ENCODE measurements around the gene TBC1D17. TPM values are rescaled to one million over a fixed set of nuclear protein-coding genes. Genes with fewer than 3 reads are reported as not detected.

The TBC1D17 gene
- total and polyA plus RNA-seq, 11 donors: 30.1 to 54.8 (median 38.1) TPM

GRCh38 chr19:49908480-49909420 lies 31.2 kb downstream of the TBC1D17 start:
- Histone ChIP-seq H3K27ac (no peak overlapping the region), H3K4me1 (peaks cover 0 to 52% (median 4%) of the 10 kb centered on the region in 12 donors), H3K36me3 (peaks cover 0 to 59% (median 39%) of the 10 kb centered on the region in 9 donors), H3K27me3 (no peaks in the 10 kb centered on the region), H3K9me3 (no peaks in the 10 kb centered on the region), H3K4me3 (no peak overlapping the region)
- peak in 1 of 5 donors; percentile 51 for DNase-seq
- no peak for ATAC-seq
- 96 to 98% (median 97%) methylated on average over 35 to 37 of the region's 37 CpGs for WGBS, 4 donors
- TF ChIP-seq, protein P1, sequence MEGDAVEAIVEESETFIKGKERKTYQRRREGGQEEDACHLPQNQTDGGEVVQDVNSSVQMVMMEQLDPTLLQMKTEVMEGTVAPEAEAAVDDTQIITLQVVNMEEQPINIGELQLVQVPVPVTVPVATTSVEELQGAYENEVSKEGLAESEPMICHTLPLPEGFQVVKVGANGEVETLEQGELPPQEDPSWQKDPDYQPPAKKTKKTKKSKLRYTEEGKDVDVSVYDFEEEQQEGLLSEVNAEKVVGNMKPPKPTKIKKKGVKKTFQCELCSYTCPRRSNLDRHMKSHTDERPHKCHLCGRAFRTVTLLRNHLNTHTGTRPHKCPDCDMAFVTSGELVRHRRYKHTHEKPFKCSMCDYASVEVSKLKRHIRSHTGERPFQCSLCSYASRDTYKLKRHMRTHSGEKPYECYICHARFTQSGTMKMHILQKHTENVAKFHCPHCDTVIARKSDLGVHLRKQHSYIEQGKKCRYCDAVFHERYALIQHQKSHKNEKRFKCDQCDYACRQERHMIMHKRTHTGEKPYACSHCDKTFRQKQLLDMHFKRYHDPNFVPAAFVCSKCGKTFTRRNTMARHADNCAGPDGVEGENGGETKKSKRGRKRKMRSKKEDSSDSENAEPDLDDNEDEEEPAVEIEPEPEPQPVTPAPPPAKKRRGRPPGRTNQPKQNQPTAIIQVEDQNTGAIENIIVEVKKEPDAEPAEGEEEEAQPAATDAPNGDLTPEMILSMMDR (IDR thresholded peaks at IDR 0.05): no peak
- TF ChIP-seq POLR2A (IDR thresholded peaks at IDR 0.05): no peak
- intact Hi-C loops (cut with DNase I): no loop called here

DNA sequence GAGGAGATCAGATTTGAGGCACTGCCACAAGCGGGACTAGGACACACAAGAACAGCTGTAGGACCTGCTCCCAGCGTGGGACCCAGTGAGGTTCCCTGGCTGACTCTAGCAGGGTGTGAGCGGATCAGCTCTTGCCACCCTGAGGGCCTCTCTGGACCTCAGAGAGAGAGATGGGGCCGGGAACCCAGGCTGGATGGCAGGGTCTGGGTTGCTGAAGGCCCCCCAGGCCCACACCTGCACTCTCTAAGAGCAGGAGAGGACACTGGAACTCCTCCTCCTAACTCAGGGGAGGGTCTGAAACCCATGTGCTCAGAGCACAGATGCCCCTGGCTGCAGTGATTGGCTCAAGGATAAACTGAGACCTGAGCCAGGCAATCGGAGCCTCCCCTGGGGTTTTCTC lies 32.7 kb downstream of the TBC1D17 start:
- Histone ChIP-seq H3K4me3 (no peak overlapping the region), H3K36me3 (peaks cover 0 to 72% (median 45%) of the 10 kb centered on the region in 9 donors), H3K27ac (peak overlapping the region in 1 of 12 donors; percentile 90), H3K9me3 (no peaks in the 10 kb centered on the region), H3K27me3 (no peaks in the 10 kb centered on the region), H3K4me1 (peaks cover 0 to 37% (median 4%) of the 10 kb centered on the region in 12 donors)
- intact Hi-C loops (cut with DNase I): no loop called here
- no peak for DNase-seq
- no peak for ATAC-seq
- no peak for TF ChIP-seq POLR2A (IDR thresholded peaks at IDR 0.05)
- TF ChIP-seq, protein P1 (IDR thresholded peaks at IDR 0.05): no peak
- WGBS, 4 donors: 94 to 98% (median 96%) methylated on average over 5 of the region's 5 CpGs

GRCh38 chr19:49911381-49912145 lies 34.1 kb downstream of the TBC1D17 start:
- Histone ChIP-seq H3K27me3 (no peaks in the 10 kb centered on the region), H3K36me3 (peaks cover 0 to 76% (median 50%) of the 10 kb centered on the region in 9 donors), H3K9me3 (no peaks in the 10 kb centered on the region), H3K4me1 (peaks cover 0 to 37% (median 4%) of the 10 kb centered on the region in 12 donors), H3K27ac (peak overlapping the region in 3 of 12 donors; percentile 29 to 90 (median 38)), H3K4me3 (no peak overlapping the region)
- TF ChIP-seq, protein P1 (IDR thresholded peaks at IDR 0.05): no peak
- no peak for TF ChIP-seq POLR2A (IDR thresholded peaks at IDR 0.05)
- ATAC-seq (peak in 3 of 4 donors; percentile 24 to 62 (median 47)), DNase-seq (peak in 1 of 5 donors; percentile 39)
- intact Hi-C loops (cut with DNase I): no loop called here
- WGBS, 4 donors: 61 to 71% (median 65%) methylated on average over 9 of the region's 9 CpGs

All from heart left ventricle (tissue), 16 donors.